Omental fat pad (tissue), 4 donors: ENCODE data around the gene RPRD1B. TPM values are rescaled to one million over a fixed set of nuclear protein-coding genes. Genes with fewer than 3 reads are reported as not detected.

Source experiments
- ATAC-seq: fragments of 150-250 bp; one replicate; pipeline ENCODE4 v1.9.1; 2016; ENCODE audit warnings: mild to moderate bottlenecking, moderate library complexity; ENCODE audit not compliant: low FRiP score
- DNase-seq: peaks from one replicate; pipeline ENCODE4 v3.0.0-alpha.2; 2019; ENCODE audit warnings: low spot score
- total RNA-seq, 4 donors: library from RNA; depleted of rRNA; stranded (reverse); fragments of >200 nt; gene quantifications; one replicate each; pipeline ENCODE4 v1.1.0, GENCODE V29; 2016
- TF ChIP-seq, protein P1 (sequence below), 3 donors: fragments of 450-650 bp; IDR thresholded peaks; one replicate each; pipeline ENCODE4 v1.5.1; 2016 to 2017; ENCODE audit warnings: antibody characterized with exemption in 3 of 3, mild to moderate bottlenecking in 3 of 3, moderate library complexity in 2 of 3

RPRD1B gene
- total RNA-seq, 4 donors from 2014 or later, result 24.1 to 33.5 (median 28.2) TPM

DNA sequence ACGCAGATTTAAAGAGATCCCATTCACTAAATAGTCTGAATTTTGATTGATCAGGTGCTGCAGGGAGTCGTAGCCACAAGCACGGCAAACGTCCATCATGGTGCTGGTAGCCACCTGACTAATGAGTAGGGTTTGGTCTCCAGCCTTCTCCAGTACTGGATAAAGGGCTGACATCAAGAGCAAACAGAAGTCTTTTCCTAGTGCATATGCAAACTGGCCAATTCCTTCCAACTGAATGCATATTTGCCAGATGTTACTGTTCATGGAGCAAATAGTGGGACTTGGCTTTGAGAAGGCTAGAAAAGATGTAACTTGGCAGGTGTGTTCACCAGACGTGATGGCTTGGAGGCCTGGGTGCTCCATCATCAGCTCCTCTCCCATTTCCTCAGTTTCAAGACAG is 21.9 kb upstream of the RPRD1B start:
- DNase-seq (no peak), ATAC-seq (no peak)
- TF ChIP-seq, protein P1, sequence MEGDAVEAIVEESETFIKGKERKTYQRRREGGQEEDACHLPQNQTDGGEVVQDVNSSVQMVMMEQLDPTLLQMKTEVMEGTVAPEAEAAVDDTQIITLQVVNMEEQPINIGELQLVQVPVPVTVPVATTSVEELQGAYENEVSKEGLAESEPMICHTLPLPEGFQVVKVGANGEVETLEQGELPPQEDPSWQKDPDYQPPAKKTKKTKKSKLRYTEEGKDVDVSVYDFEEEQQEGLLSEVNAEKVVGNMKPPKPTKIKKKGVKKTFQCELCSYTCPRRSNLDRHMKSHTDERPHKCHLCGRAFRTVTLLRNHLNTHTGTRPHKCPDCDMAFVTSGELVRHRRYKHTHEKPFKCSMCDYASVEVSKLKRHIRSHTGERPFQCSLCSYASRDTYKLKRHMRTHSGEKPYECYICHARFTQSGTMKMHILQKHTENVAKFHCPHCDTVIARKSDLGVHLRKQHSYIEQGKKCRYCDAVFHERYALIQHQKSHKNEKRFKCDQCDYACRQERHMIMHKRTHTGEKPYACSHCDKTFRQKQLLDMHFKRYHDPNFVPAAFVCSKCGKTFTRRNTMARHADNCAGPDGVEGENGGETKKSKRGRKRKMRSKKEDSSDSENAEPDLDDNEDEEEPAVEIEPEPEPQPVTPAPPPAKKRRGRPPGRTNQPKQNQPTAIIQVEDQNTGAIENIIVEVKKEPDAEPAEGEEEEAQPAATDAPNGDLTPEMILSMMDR (IDR thresholded peaks at IDR 0.05), result no peak

GRCh38 chr20:38012332-38012731 is 21.2 kb upstream of the RPRD1B start:
- no peak for DNase-seq
- TF ChIP-seq, protein P1 (IDR thresholded peaks at IDR 0.05), result no peak
- ATAC-seq, result no peak

DNA sequence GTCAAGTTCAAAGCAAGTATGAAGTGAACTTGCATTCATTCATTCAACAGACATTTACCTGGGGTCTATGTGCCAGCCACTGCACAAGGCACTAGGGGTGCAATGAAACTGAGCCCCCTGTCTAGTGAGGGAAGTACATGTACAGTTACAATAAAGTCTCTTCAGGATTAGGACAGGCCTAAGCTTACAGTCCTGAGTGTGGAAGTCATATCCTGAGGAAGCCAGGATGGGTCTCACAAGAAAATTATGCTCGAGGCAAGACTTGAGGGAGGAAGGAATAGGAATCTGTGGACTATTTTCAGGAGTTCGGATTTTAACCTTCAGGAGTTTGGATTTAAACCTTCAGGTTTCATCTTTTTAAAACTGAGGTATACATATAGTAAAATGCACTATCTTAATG is 19.7 kb upstream of the RPRD1B start:
- TF ChIP-seq, protein P1 (IDR thresholded peaks at IDR 0.05), result no peak
- ATAC-seq (no peak), DNase-seq (no peak)

DNA sequence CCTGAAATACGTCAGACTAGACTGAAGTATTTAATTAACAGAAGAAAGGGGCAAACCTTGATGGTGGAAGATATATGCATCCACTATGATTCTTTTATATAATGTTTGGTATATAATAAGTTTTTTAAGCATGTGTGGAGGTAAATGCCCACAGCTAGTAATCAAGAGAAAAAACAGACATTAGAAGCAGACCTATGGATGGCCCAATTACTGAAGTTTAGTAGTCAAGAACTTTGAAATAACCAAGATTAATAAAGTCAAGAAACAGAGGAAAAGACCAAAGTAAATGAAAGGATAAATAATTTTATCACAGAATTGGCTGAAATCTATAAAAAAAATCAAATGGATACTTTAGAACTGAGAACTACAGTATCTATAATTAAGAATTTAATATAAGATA is 15.6 kb upstream of the RPRD1B start:
- no peak for DNase-seq
- ATAC-seq, result no peak
- TF ChIP-seq, protein P1 (IDR thresholded peaks at IDR 0.05), result no peak

GRCh38 chr20:38018385-38018784 is 15.2 kb upstream of the RPRD1B start:
- TF ChIP-seq, protein P1 (IDR thresholded peaks at IDR 0.05), result no peak
- DNase-seq (no peak), ATAC-seq (no peak)

DNA sequence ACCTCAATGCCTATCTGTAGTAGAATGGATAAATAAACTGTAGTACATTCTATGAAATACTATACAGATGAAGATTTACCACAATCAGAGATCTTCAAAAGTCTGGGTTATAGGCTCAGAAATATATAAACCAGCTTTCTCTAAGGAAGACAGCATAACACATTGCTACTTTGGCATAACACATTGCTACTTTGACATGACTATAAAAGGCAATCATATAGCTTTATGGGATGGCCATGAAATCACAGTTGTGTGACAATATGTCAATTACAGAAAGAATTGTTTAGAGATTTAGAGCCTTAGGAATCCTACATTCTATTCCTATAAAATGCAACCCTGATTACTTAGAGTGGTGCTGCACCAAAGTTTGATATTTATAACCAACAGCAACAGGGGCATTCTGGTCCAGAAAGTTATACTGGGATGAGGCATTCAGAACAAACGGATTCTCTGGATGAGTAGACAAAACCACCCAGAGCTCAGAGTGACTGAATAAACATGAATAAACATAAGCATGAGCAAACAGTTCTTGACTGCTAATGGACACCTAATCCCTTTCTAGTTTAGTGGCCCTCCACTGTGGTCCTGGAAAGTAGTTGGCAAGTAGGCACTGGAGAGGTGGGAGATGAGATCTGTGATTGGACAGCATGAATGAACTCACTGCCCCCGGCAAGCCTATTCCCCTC is 12.3 kb upstream of the RPRD1B start:
- TF ChIP-seq, protein P1 (IDR thresholded peaks at IDR 0.05), result no peak
- DNase-seq (no peak), ATAC-seq (no peak)
